WERI-Rb-1 (cell line): ENCODE data around the gene HAL.

Experiments
- DNase-seq: peaks from one replicate; pipeline ENCODE4 v3.0.0-alpha.2; 2020
- H3K27ac ChIP-seq: fragments of 250-450 bp; sonication (Bioruptor Pico); 2 replicates; pipeline ENCODE4 v1.5.1; 2020; ENCODE audit warnings: mild to moderate bottlenecking, moderate library complexity
- H3K27me3 ChIP-seq: fragments of 250-450 bp; sonication (Bioruptor Pico); 2 replicates; pipeline ENCODE4 v1.5.1; 2021; ENCODE audit warnings: mild to moderate bottlenecking, low read depth, moderate library complexity; ENCODE audit not compliant: insufficient read depth, severe bottlenecking
- H3K36me3 ChIP-seq: fragments of 250-450 bp; sonication (Bioruptor Pico); 2 replicates; pipeline ENCODE4 v1.5.1; 2020; ENCODE audit warnings: mild to moderate bottlenecking, moderate library complexity
- H3K4me3 ChIP-seq: 2 replicates; pipeline ENCODE4 v1.5.1; 2011; ENCODE audit warnings: low read depth, mild to moderate bottlenecking, control low read depth, low read length
- H3K9me3 ChIP-seq: fragments of 250-450 bp; sonication (Bioruptor Pico); 2 replicates; pipeline ENCODE4 v1.5.1; 2021; ENCODE audit warnings: mild to moderate bottlenecking, moderate library complexity; ENCODE audit not compliant: severe bottlenecking
- CTCF ChIP-seq: IDR thresholded peaks from 2 replicates; pipeline ENCODE4 v1.5.1; 2011; ENCODE audit warnings: low read depth, mild to moderate bottlenecking, control low read depth, inconsistent platforms, low read length

HAL gene

GRCh38 chr12:95962222-95962621 is 33.9 kb downstream of the HAL start:
- H3K9me3 ChIP-seq: no peaks in the 10 kb centered on the region
- H3K27ac ChIP-seq: no peak overlapping the region
- no peaks in the 10 kb centered on the region for H3K36me3 ChIP-seq
- no peak for TF ChIP-seq CTCF
- DNase-seq: no peak
- no peaks in the 10 kb centered on the region for H3K27me3 ChIP-seq
- no peak overlapping the region for H3K4me3 ChIP-seq

DNA sequence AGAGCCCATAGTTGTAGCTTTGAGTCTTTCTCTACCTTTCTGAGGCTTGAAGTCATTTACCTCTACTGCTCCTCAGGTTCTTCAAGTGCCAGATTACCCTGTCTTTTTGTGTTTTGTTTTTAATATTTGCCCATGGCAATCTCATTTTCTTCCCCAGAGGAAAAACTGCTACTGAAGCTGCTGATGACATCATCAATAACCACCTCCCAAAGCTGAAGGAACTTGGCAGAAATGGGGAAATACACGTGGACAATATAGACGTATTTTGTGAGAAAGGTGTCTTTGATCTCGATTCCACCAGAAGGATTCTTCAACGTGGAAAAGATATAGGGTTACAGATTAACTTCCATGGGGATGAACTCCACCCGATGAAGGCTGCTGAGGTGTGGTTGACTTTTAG is 35.9 kb downstream of the HAL start:
- DNase-seq: no peak
- Histone ChIP-seq H3K4me3 (no peak overlapping the region), H3K9me3 (no peaks in the 10 kb centered on the region), H3K36me3 (no peaks in the 10 kb centered on the region), H3K27ac (no peak overlapping the region), H3K27me3 (no peaks in the 10 kb centered on the region)
- TF ChIP-seq CTCF: no peak

- no peak for DNase-seq
- peak; percentile 34; the same call in 1 of the 2 replicates for TF ChIP-seq CTCF
- no peaks in the 10 kb centered on the region for H3K27me3 ChIP-seq
Observed at GRCh38 chr12:95959107-95959506, 37.0 kb downstream of the HAL start.

GRCh38 chr12:95956557-95957145 is 39.5 kb downstream of the HAL start:
- Histone ChIP-seq H3K36me3 (no peaks in the 10 kb centered on the region), H3K27me3 (no peaks in the 10 kb centered on the region), H3K9me3 (no peaks in the 10 kb centered on the region), H3K27ac (no peak overlapping the region), H3K4me3 (no peak overlapping the region)
- no peak for DNase-seq
- TF ChIP-seq CTCF: no peak

More at GRCh38 chr12:95959107-95959506, 37.0 kb downstream of the HAL start:
- H3K27ac ChIP-seq: no peak overlapping the region
- no peaks in the 10 kb centered on the region for H3K9me3 ChIP-seq
- no peak overlapping the region for H3K4me3 ChIP-seq
- no peaks in the 10 kb centered on the region for H3K36me3 ChIP-seq

DNA sequence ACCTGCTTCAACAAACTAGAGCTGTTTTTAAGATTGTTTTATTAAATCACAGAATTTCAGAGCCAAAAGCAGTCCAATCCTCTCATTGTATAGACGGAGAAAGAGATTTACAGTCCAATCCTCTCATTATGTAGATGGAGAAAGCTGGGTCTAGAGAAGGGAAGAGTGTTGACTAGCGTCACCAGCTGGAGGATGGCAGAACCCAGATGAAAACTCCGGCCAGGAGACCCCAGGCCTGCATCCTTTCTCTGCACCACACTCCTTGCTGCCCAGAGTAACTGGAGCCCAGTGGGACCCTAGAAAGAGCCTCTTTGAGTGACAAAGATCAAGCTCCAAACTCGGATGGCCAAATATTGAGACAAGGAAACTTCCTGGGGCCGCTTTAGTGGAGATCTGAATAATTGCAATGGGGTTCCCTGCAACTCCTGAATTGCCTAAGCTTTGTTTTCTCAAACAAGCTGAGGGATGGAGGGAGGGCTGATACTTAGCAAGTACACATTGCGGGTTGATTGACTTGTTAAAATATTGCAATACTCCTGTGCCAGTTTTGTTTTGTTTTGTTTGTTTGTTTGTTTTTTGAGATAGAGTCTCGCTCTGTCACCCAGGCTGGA is 40.5 kb downstream of the HAL start:
- peak; percentile 36 for DNase-seq
- Histone ChIP-seq H3K4me3 (no peak overlapping the region), H3K36me3 (no peaks in the 10 kb centered on the region), H3K9me3 (no peaks in the 10 kb centered on the region), H3K27ac (no peak overlapping the region), H3K27me3 (no peaks in the 10 kb centered on the region)
- peak; percentile 61; the same call in 1 of the 2 replicates for TF ChIP-seq CTCF

DNA sequence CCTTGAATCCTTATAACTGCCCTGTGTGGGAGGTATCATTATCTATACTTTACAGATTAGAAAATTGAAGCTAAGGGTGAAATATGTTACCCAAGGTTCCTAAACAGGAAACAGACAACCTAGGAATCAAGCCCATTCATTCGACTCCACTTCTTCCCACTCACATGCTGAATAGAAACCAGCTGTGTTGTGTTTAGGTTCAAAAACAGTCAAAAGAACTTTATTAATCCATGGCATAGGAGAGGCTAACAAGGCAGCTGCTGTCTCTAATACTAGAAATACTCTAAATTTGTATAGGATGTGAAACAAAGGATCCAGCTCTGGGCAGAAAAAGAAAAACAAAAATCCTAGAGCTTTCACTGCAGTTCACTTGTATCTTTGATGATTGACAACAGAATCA is 43.1 kb downstream of the HAL start:
- no peak for TF ChIP-seq CTCF
- no peak for DNase-seq
- H3K27me3 ChIP-seq: no peaks in the 10 kb centered on the region
- H3K9me3 ChIP-seq: no peaks in the 10 kb centered on the region
- H3K4me3 ChIP-seq: no peak overlapping the region
- H3K27ac ChIP-seq: no peak overlapping the region
- H3K36me3 ChIP-seq: no peaks in the 10 kb centered on the region
